Stimulated activated CD4-positive, alpha-beta T cell treated with anti-CD3 and anti-CD28 coated beads, TNF-alpha, amount 100 ng/mL, for 1 hour (primary cell): ENCODE measurements around the gene CCDC146.
A peak's percentile ranks its signal among the peaks of the same experiment; 100 is the strongest.
"Not testable (repeated sequence)": the region's sequence is repeated elsewhere in the genome, so short reads cannot be mapped to it uniquely, and the experiment has no call there.

Source experiments
- DNase-seq, 3 donors: peaks; one replicate each; pipeline ENCODE4 v3.0.0-alpha.2; 2020; ENCODE audit warnings: low read depth in 3 of 3, low spot score in 1 of 3

The CCDC146 gene

GRCh38 chr7:77121860-77122681 is at the start of gene CCDC146:
Gene CCDC146, plus strand, starts transcription at chr7:77122615. Its CDS starts 45,054 bp downstream, at chr7:77167669.
- peak; percentile 75 to 82 (median 81) for DNase-seq

GRCh38 chr7:77074786-77075396 is 47.5 kb upstream of the CCDC146 start:
- not testable (repeated sequence) for DNase-seq

GRCh38 chr7:77077060-77077459 is 45.4 kb upstream of the CCDC146 start:
- DNase-seq = not testable (repeated sequence)

GRCh38 chr7:77079112-77079511 is 43.3 kb upstream of the CCDC146 start:
- not testable (repeated sequence) for DNase-seq

- DNase-seq = not testable (repeated sequence)
These were observed 42.8 kb upstream of the CCDC146 start for GRCh38 chr7:77079624-77080023.

GRCh38 chr7:77080236-77080635 is 42.2 kb upstream of the CCDC146 start:
- not testable (repeated sequence) for DNase-seq

- not testable (repeated sequence) for DNase-seq
These were observed 40.2 kb upstream of the CCDC146 start for GRCh38 chr7:77082192-77082591.

- not testable (repeated sequence) for DNase-seq
These were observed 30.1 kb upstream of the CCDC146 start for GRCh38 chr7:77092301-77092700.

- DNase-seq = not testable (repeated sequence)
These were observed 21.9 kb upstream of the CCDC146 start for GRCh38 chr7:77100501-77100900.

GRCh38 chr7:77101187-77101586 is 21.2 kb upstream of the CCDC146 start:
- DNase-seq = not testable (repeated sequence)

- DNase-seq = not testable (repeated sequence)
These were observed 19.7 kb upstream of the CCDC146 start for GRCh38 chr7:77102671-77103070.

GRCh38 chr7:77105904-77106303 is 16.5 kb upstream of the CCDC146 start:
- not testable (repeated sequence) for DNase-seq

- DNase-seq = not testable (repeated sequence)
These were observed 14.8 kb upstream of the CCDC146 start for GRCh38 chr7:77107659-77108058.

GRCh38 chr7:77108362-77108761 is 14.1 kb upstream of the CCDC146 start:
- DNase-seq = not testable (repeated sequence)

GRCh38 chr7:77112719-77113306 is 9.6 kb upstream of the CCDC146 start:
- not testable (repeated sequence) for DNase-seq

- DNase-seq = not testable (repeated sequence)
These were observed 3.1 kb downstream of the CCDC146 start for GRCh38 chr7:77125486-77125885.

- not testable (repeated sequence) for DNase-seq
These were observed 4.6 kb downstream of the CCDC146 start for GRCh38 chr7:77127009-77127408.

- DNase-seq = not testable (repeated sequence)
These were observed 6.4 kb downstream of the CCDC146 start for GRCh38 chr7:77128582-77129410.

- not testable (repeated sequence) for DNase-seq
These were observed 9.4 kb downstream of the CCDC146 start for GRCh38 chr7:77131781-77132180.

- DNase-seq = not testable (repeated sequence)
These were observed 16.3 kb downstream of the CCDC146 start for GRCh38 chr7:77138668-77139067.

- DNase-seq = not testable (repeated sequence)
These were observed 17.9 kb downstream of the CCDC146 start for GRCh38 chr7:77140291-77140690.
